HCT116 (cell line): ENCODE data around the gene DHRS7B. TPM values are rescaled to one million over a fixed set of nuclear protein-coding genes. Genes with fewer than 3 reads are reported as not detected.
"Not testable (repeated sequence)": the region's sequence is repeated elsewhere in the genome, so short reads cannot be mapped to it uniquely, and the experiment has no call there.

Experiments
- ATAC-seq: fragments of 200-7000 bp; cut with Tn5 transposase; 2 replicates; pipeline ENCODE4 v1.9.1; 2020; ENCODE audit warnings: mild to moderate bottlenecking, moderate library complexity
- BruUV-seq: library from RNA; stranded (reverse); fragments of 400-500 nt; replicated peaks from 2 replicates; lab custom pipeline; 2021; lab: Mats Ljungman, UMichigan
- CTCF ChIA-PET: fragments of 300-600 bp; sonication (Branson Sonifier 250); formaldehyde crosslinking; loops from one replicate; lab custom pipeline; 2021; ENCODE audit warnings: antibody characterized with exemption; lab: Charles Lee
- POLR2A ChIA-PET: fragments of 300-600, 350-600 bp; sonication (Branson Sonifier 250); formaldehyde crosslinking; loops from one replicate; lab custom pipeline; 2021; ENCODE audit warnings: antibody characterized with exemption; lab: Charles Lee
- RAD21 ChIA-PET, 2 experiments: fragments of 300-600 bp; sonication (Branson Sonifier 250); formaldehyde crosslinking; loops; one replicate each; lab custom pipeline; 2023; ENCODE audit warnings: low total read pairs in 2 of 2; ENCODE audit not compliant: uncharacterized antibody in 2 of 2, unreplicated experiment in 2 of 2, low non-redundant PET in 1 of 2; lab: Charles Lee
- DNase-seq: peaks from one replicate; pipeline ENCODE4 v3.0.0-alpha.2; 2010; ENCODE audit warnings: low read depth, low spot score
- H2AFZ ChIP-seq: fragments of 200-600 bp; shearing (Covaris generic), sonication (generic); 2 replicates; pipeline ENCODE4 v1.6.1; 2017; ENCODE audit warnings: low read depth, mixed run types, mixed read lengths, antibody characterized with exemption, low read length; ENCODE audit not compliant: poor library complexity, severe bottlenecking
- H3K27ac ChIP-seq: 2 replicates; pipeline ENCODE4 v1.5.1; 2012; ENCODE audit warnings: low read depth, low read length
- H3K27me3 ChIP-seq: fragments of 200-600 bp; sonication (generic); 2 replicates; pipeline ENCODE4 v1.6.1; 2016; ENCODE audit warnings: mixed run types, low read length, mixed read lengths; ENCODE audit not compliant: insufficient read depth
- H3K36me3 ChIP-seq, 2 experiments: fragments of 200-500 bp in 1 of 2; fragments of 200-600 bp in 1 of 2; sonication (Bioruptor generic) in 1 of 2; sonication (generic) in 1 of 2; 2 replicates each; pipeline versions ENCODE4 v1.5.1 to v1.6.1; 2014 to 2016; ENCODE audit warnings: low read length in 2 of 2, inconsistent platforms in 1 of 2, mixed read lengths in 1 of 2, mixed run types in 1 of 2; ENCODE audit not compliant: insufficient read depth in 2 of 2, control insufficient read depth in 1 of 2
- H3K4me1 ChIP-seq, 2 experiments: fragments of 200-600 bp in 1 of 2; sonication (generic) in 1 of 2; 2 replicates each; pipeline versions ENCODE4 v1.5.1 to v1.6.1; 2012 to 2017; ENCODE audit warnings: low read length in 2 of 2, inconsistent platforms in 1 of 2, mild to moderate bottlenecking in 1 of 2, mixed read lengths in 1 of 2, mixed run types in 1 of 2, moderate library complexity in 1 of 2; ENCODE audit not compliant: insufficient read depth in 2 of 2, control insufficient read depth in 1 of 2
- H3K4me2 ChIP-seq: fragments of 200-600 bp; sonication (generic); 2 replicates; pipeline ENCODE4 v1.6.1; 2017; ENCODE audit warnings: mixed run types, low read length, mixed read lengths
- H3K4me3 ChIP-seq, 2 experiments: fragments of 200-600 bp in 1 of 2; sonication (generic) in 1 of 2; replicated peaks in 1 of 2; 2 replicates each; pipeline ENCODE4 v1.5.1; 2011 to 2016; ENCODE audit warnings: low read length in 2 of 2, control low read depth in 1 of 2, low read depth in 1 of 2, mild to moderate bottlenecking in 1 of 2, mixed read lengths in 1 of 2, mixed run types in 1 of 2
- H3K79me2 ChIP-seq: fragments of 200-600 bp; sonication (generic); 2 replicates; pipeline ENCODE4 v1.6.1; 2017; ENCODE audit warnings: mild to moderate bottlenecking, mixed run types, low read length, moderate library complexity, mixed read lengths; ENCODE audit not compliant: insufficient read depth
- H3K9ac ChIP-seq: fragments of 200-600 bp; sonication (generic); 2 replicates; pipeline ENCODE4 v1.6.1; 2016; ENCODE audit warnings: low read length, mixed read lengths
- H3K9me2 ChIP-seq: fragments of 200-600 bp; sonication (generic), shearing (Covaris generic); 2 replicates; pipeline ENCODE4 v1.6.1; 2017; ENCODE audit warnings: mixed run types, mild to moderate bottlenecking, moderate library complexity; ENCODE audit not compliant: insufficient read depth
- H3K9me3 ChIP-seq, 2 experiments: fragments of 200-500 bp in 1 of 2; fragments of 200-600 bp in 1 of 2; sonication (Bioruptor generic) in 1 of 2; sonication (generic) in 1 of 2; 2 replicates each; pipeline ENCODE4 v1.6.1; 2014 to 2017; ENCODE audit warnings: low read length in 2 of 2, mixed read lengths in 2 of 2, inconsistent platforms in 1 of 2, low read depth in 1 of 2, mild to moderate bottlenecking in 1 of 2, mixed run types in 1 of 2, moderate library complexity in 1 of 2; ENCODE audit not compliant: control insufficient read depth in 1 of 2, insufficient read depth in 1 of 2
- H4K20me1 ChIP-seq: fragments of 200-600 bp; sonication (generic), shearing (Covaris generic); 2 replicates; pipeline ENCODE4 v1.6.1; 2017; ENCODE audit warnings: mixed run types, mild to moderate bottlenecking, moderate library complexity; ENCODE audit not compliant: insufficient read depth
- CBX3 ChIP-seq: IDR thresholded peaks from 2 replicates; pipeline ENCODE4 v1.6.1; 2012; ENCODE audit warnings: low read depth
- FOSL1 ChIP-seq: IDR thresholded peaks from 2 replicates; pipeline ENCODE4 v1.6.1; 2012; ENCODE audit warnings: low read depth
- POLR2AphosphoS5 ChIP-seq: IDR thresholded peaks from 2 replicates; pipeline ENCODE4 v1.6.1; 2011; ENCODE audit warnings: mild to moderate bottlenecking, low read depth, low read length, moderate library complexity
- SIN3A ChIP-seq: IDR thresholded peaks from 2 replicates; pipeline ENCODE4 v1.6.1; 2012; ENCODE audit warnings: low read depth
- SP1 ChIP-seq: IDR thresholded peaks from 2 replicates; pipeline ENCODE4 v1.6.1; 2012; ENCODE audit warnings: low read depth
- intact Hi-C: fragments of 100-400 bp; cut with micrococcal nuclease; formaldehyde crosslinking; loops from 2 replicates; pipeline ENCODE4 v1.10.0; 2022
- total RNA-seq: library from RNA; stranded (reverse); gene quantifications from one replicate; pipeline ENCODE4 v1.2.1, GENCODE V29; 2021; ENCODE audit not compliant: unreplicated experiment
- TF ChIP-seq, protein P1 (sequence below): IDR thresholded peaks from 2 replicates; pipeline ENCODE4 v1.6.1; 2012

DHRS7B gene
- total RNA-seq, 1 experiment from 2014 or later: 19.6 TPM

DNA sequence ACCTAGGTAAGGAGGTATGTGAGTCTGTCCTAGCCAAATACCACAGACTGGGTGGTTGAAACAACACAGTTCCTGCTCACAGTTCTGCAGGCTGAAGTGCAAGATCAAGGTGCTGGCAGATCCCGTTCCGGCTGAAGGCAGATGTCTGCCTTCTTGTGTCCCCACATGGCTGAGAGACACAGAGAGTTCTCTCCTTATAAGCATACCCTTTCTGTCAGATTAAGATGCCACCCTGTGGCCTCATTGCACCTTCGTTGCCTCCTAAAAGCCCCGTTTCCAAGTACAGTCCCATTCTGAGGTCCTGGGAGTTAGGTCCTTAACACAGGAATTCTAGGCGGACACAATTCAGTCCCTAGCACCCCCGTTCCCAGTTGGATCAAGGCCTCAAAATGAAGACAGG, 96.3 kb downstream of the DHRS7B start:
- CTCF ChIA-PET: no interaction called here
- no TSS peak for BruUV-seq

GRCh38 chr17:21227277-21227676, 100.5 kb downstream of the DHRS7B start:
- POLR2A ChIA-PET, H3K79me2 ChIP-seq, DNase-seq, H3K4me2 ChIP-seq, ATAC-seq, H3K9me3 ChIP-seq, RAD21 ChIA-PET, H3K4me1 ChIP-seq, H2AFZ ChIP-seq, H4K20me1 ChIP-seq, intact Hi-C loops, CTCF ChIA-PET, H3K9ac ChIP-seq, H3K4me3 ChIP-seq, H3K27me3 ChIP-seq, H3K27ac ChIP-seq, H3K36me3 ChIP-seq, BruUV-seq, H3K9me2 ChIP-seq: not testable (repeated sequence)

More for the DNA sequence above, 96.3 kb downstream of the DHRS7B start:
- H3K27ac ChIP-seq: no peak overlapping the region
- peaks cover 11% of the 10 kb centered on the region for H3K79me2 ChIP-seq
- no peaks in the 10 kb centered on the region for H3K27me3 ChIP-seq
- TF ChIP-seq SP1: no peak
- TF ChIP-seq SIN3A: no peak
- TF ChIP-seq CBX3: no peak
- TF ChIP-seq, protein P1, sequence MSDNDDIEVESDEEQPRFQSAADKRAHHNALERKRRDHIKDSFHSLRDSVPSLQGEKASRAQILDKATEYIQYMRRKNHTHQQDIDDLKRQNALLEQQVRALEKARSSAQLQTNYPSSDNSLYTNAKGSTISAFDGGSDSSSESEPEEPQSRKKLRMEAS: no peak
- no peak for TF ChIP-seq FOSL1
- TF ChIP-seq POLR2AphosphoS5: no peak
- ChIA-PET RAD21 (no interaction called here), POLR2A (no interaction called here)
- no peaks in the 10 kb centered on the region for H3K9me2 ChIP-seq
- H3K4me2 ChIP-seq: no peak overlapping the region
- H2AFZ ChIP-seq: no peak overlapping the region
- H3K4me3 ChIP-seq: no peak overlapping the region
- no peaks in the 10 kb centered on the region for H3K9me3 ChIP-seq
- intact Hi-C loops: no loop called here
- no peaks in the 10 kb centered on the region for H3K4me1 ChIP-seq
- H3K9ac ChIP-seq: no peak overlapping the region
- H3K36me3 ChIP-seq: peaks cover 0 to 3% of the 10 kb centered on the region in 2 experiments; a peak in 2 of 4 replicates
- ATAC-seq (no peak), DNase-seq (no peak)
- no peaks in the 10 kb centered on the region for H4K20me1 ChIP-seq
